CD4-positive, alpha-beta T cell treated with Interleukin-2 at 100 ng/mL for 4 hours (primary cell): Measurements from ENCODE around the gene SLC28A2.
"Not testable (repeated sequence)": the region's sequence is repeated elsewhere in the genome, so short reads cannot be mapped to it uniquely, and the experiment has no call there.

ENCODE experiments used
- DNase-seq: peaks from one replicate; pipeline ENCODE4 v3.0.0-alpha.2; 2020; ENCODE audit warnings: low spot score

SLC28A2 gene, protein sequence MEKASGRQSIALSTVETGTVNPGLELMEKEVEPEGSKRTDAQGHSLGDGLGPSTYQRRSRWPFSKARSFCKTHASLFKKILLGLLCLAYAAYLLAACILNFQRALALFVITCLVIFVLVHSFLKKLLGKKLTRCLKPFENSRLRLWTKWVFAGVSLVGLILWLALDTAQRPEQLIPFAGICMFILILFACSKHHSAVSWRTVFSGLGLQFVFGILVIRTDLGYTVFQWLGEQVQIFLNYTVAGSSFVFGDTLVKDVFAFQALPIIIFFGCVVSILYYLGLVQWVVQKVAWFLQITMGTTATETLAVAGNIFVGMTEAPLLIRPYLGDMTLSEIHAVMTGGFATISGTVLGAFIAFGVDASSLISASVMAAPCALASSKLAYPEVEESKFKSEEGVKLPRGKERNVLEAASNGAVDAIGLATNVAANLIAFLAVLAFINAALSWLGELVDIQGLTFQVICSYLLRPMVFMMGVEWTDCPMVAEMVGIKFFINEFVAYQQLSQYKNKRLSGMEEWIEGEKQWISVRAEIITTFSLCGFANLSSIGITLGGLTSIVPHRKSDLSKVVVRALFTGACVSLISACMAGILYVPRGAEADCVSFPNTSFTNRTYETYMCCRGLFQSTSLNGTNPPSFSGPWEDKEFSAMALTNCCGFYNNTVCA

DNA sequence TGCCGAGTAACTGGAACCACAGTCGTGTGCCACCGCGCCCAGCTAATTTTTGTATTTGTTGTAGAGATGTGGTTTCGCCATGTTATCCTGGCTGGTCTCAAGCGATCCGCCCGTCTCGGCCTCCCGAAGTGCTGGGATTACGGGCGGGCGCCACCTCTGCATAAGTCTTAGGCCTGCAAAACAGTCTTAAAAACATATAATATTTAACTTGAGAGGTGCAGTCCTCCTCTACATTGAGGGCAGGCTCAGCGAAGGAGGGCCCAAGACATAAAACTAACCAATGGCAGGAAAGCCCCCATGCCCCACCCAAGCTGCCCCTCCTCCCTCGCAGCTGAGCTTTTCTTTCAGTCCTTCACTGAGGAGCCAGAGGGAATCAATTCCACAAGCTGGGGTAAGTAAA, at the start of gene SLC28A2:
TSS of gene SLC28A2 (plus strand) at position 347 of the 400 bp plus-strand sequence. CDS start 982 bp downstream, outside the sequence.
- DNase-seq: no peak

DNA sequence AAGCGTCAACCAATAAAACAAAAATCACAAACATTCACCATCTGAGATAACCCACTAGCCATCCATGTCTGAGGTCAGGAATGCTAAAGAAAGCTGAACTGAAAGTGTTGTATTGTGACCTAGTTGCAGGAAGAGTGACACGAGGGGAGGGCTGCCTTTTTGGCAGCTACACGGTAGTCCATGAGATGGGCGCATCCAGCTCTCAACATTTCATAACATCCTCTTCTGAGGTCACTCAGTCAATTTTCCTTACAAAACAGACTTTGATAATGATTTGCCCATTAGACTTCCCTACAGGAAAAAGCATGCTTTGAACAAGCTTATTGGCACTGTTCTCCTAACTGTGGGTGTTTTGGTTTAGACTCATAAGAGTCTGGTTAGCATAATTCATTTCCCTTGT, 48.9 kb upstream of the SLC28A2 start:
- DNase-seq: no peak

DNA sequence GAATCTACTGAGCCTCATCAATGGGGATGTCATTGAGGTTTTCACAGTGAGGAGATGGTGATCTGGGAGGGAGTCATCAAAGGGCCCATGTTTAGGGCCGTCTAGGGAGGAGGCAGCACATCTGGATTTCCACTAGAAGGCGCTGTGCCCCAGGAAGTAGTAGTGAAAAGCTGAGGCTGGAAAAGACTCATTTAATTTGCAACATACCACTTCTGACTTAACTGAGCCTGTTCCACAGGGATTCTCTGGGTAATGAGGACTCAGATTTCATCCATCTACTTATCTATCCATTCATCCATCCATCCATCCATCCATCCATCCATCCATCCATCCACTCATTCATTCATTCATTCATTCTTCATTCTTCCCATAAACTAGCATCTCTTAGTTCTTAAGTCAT, 46.8 kb upstream of the SLC28A2 start:
- peak; percentile 58 for DNase-seq

DNA sequence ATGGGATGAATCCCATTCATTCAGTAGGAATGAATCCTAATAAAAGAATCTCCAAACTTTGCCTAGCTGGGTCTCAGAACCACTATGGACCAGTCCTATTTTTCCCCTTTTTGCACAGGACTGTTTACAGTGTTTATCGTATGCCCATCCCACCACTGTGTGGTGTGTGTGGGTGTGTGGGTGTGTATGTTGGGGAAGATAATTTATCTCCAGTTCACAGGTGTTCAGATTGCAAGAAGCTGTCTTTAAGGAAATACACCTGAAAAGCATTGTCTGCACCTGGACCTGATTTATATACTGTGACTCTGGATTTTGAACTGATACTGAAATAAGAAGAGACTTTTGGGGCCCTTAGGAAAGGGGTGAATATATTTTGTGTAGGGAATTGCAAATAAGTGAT, 39.5 kb upstream of the SLC28A2 start:
- no peak for DNase-seq

DNA sequence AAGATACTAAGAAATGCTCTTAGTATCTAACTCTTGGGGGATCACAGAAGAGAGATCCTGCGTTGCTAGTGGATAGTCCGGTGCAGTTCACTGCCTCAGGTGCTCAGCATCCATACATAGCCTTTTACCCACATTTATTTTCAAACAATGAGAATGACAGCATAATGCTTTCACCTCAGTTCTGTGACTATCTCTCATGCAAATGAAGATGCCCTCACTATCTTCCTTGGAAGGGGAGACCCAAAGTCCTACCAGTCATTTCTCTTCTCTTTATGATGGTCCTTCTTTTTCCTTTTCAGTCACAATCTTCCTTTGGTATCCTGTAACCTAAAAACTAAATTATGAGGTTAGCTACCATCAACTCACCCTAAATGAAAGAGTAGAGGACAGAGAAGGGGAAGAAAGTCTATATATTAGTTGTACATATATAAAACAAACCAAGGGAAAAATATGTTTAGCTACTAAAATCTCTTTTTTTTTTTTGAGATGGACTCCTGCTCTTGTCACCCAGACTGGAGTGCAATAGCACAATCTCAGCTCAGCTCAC, 30.9 kb upstream of the SLC28A2 start:
- DNase-seq: no peak

DNA sequence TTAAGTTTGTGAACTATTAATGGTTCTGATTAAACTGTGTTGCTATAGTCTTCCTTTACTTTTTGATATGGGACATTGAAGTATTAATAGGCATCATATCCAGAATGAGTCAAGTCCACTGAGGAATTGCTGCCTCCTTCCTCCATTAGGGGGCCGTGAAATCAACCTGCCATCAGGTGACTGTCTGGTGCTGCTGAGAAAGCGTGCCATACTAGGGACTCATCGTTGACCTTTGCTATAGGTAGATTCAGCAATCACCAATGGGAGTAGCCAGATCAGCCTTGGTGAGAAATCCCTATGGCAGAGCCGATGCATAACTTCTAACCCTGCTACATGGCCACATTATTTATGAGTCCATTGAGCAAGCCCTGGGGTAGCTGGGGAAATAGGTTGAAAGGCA, 30.1 kb upstream of the SLC28A2 start:
- no peak for DNase-seq

DNA sequence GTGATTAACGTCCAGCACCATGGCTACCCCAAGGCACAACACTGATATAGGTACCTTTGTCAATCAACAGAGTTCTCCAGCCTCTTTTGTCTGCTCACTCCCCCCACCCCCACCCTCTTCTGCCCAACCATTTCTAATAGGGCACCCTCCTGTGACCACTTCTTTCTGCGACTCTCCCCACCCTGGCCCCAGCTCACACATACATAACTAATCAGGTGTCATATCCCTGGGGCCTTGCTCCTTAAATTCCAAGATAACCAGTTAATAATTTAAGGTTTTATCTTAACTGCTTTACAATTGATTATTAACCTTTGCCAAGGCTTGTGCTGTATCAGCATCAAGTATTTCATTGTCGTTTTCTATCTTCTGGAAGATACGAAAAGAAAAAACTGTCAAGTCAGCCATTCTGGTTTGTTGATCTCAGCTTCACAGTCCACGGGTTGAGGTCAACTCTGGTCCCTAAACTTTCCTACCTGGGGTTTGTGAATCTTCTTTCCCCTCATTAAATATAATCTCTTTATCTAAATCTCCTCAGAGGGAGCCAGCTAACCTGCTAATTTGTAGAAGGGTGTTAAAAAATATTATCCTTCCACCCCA, 27.3 kb upstream of the SLC28A2 start:
- no peak for DNase-seq

DNA sequence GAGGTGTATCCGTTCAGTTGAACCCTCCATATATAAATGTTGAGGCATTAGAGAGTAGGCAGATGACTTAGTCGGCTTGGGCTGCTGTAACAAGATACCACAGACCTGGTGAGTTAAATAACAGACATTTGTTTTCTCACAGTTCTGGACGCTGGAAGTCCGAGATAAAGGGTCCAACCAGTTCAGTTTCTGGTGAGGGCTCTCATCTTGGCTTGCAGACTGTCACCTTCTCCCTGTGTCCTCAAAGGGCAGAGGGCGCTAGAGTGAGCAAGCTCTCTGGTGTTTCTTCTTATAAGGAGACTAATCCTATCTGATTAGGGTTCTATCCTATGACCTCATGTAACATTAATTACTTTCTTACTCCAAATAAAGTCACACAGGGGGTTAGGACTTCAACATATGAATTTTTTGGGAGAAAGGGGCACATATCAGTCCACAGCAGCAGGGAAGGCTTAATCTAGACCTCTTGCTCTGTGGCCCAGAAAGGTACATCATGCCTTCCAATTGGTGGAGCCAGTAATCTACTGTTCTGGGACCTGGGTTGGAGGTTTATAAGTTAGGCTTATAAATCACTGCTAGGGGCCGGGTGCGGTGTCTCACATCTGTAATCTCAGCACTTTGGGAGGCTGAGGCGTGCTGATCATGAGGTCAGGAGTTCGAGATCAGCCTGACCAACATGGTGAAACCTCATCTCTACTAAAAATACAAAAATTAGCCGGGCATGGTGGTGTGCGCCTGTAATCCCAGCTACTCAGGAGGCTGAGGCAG, 26.3 kb upstream of the SLC28A2 start:
- DNase-seq: no peak

DNA sequence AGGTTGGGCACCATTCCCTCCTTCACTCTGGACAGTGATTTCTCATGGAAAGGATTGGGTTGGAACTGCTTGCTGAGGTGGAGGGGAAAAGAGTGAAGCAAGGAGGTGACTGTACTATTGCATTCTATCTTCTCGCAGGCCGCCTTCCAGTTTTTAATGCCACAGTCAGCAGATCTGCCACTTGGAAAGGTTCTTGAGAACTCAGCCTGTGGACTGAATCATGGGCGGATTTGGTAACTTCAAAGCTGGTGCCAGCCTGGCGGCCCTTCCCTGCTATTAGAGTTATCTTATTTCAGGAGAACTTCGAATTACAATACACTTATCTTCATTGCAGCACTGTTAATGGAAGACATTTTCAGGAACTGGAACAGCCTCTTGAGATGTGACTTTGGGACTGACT, 23.1 kb upstream of the SLC28A2 start:
- no peak for DNase-seq

DNA sequence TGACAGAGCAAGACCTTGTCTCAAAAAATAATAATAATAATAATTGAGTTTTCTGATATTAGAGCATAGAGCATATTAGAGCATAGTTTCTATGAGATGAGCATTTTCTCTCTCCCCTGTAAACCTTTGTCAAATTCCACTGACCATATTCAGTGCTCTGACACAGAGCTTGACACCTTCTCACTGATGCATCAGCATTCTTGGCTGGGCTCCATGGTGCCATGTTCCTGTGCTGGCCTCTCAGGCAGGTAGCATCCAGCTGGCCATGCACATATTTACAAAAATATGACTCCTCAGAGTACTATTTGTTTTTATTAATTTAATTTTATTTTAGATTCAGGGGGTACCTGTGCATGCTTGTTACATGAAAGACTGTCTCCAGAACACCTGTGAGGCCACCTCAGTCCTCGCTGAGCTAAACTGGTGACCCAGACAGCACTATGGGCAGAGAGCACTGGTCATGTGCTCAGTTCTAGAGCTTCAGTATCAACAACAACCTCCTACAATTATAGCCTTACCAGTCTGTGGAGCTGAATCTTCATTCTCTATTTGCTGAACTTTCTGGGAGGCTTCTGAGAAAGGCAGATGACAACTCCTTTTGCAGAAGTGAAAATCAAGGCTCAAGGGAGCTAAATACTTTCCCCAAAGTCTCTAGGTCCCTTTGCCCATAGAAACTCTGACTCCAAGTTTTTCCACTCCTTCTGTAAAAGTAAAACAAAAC, 21.6 kb upstream of the SLC28A2 start:
- DNase-seq: no peak

DNA sequence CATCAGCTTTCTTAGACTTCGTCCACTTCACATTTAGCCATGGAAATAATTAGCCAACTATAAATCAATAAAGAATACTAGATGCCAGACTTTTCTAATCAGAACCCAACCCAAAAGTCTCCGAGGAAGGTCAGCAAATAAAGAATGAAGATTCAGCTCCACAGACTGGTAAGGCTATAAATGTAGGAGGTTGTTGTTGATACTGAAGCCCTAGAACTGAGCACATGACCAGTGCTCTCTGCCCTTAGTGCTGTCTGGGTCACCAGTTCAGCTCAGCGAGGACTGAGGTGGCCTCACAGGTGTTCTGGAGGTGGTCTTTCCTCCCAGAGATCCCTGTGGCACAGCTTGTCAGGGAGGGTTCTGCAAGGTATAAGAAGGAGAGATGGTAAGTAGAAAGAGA, 20.9 kb upstream of the SLC28A2 start:
- no peak for DNase-seq

DNA sequence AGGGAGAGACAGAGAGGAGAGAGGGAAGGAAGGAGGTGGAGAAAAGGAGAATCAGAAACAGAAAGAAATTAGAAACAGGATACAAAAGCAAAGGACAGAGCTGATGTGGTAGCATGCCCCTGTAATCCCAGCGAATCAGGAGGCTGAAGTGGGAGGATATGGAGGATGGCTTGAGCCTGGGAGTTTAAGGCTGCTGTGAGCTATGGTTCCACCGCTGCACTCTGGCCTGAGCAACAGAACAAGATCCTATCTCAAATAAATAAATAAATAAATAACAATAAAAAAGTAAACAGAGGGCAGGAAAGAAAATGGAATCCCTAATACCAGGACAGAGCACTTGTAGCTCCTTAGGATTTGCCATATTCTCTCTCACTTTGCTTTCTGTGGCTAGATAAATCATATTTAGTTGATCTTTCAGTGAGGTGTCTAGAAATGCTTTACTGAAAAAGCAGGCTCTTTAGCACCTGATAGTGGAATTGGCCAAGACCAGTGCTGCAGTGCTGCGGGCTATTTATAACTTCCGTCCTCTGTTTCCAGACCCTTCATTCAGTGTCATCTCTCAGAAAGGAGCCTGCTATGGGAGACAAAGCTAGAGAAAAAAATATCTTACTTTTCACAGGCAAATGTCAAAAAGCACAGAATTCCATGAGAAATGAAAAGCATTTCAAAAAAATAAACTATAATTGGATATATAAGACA, 20.0 kb upstream of the SLC28A2 start:
- no peak for DNase-seq

DNA sequence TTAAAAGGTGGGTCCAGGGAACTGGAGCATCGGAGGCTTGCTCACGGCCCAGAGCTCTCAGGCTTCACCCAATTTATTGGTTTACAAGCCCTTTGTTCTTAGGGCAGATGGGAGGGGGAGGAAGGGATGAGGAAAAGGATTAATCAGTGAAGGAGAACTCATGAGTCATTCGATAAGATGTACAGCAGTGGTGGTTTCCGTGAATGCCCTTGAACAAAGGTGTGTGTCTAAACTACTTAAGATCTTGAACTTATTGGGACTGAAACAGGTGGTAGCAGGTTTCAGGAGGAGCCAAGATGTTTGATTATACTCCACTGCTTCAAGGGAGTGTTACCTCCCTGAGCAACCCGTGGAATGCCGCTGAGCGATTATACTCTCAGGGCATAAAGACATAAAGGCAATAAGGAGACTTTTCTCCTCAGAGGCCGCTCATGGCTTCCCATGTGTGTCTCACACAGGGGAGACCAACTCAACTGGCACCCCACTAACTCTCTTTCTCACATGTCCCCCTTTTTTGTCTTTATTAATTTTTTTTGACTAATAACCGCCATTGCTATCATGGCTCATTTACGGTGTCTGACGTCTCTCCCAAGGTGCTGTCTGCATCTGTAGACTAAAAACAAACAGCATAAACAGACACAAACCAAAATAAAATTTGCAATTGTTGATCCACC, 17.3 kb upstream of the SLC28A2 start:
- no peak for DNase-seq

DNA sequence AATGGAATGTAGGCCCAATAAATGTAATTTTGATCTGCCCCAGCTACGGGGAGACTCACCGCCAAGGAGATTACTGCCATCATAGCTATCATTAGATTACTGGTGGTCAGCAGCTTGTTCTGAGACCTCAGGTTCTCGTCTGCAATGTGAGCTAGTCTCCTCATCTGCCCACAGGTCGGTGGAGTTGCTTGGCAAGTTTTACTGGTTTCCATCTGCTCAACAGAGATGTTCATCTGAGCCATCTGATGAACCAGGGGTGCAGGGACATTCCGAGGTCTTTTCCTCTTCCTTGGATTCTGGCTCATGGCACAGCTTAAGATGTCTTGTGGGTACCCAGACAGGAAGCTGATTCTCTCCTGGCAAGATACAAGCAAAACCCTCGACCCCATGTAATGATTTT, 15.2 kb upstream of the SLC28A2 start:
- not testable (repeated sequence) for DNase-seq

DNA sequence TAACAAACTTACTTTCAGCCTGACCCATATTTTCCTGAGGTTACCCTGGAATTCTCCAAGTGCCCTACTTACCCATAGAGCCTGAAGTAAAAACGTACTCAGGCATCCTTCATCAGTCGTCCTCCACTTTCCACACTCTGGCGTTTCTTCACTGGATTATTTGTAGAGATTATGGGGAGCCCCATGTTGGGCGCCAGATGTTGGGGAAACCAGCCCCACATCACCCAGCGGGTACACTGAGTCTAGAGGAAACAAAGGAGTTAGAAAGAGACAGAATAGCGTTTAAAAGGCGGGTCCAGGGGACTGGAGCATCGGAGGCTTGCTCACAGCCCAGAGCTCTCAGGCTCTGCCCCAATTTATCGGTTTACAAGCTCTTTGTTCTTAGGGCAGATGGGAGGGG, 9.7 kb upstream of the SLC28A2 start:
- no peak for DNase-seq

DNA sequence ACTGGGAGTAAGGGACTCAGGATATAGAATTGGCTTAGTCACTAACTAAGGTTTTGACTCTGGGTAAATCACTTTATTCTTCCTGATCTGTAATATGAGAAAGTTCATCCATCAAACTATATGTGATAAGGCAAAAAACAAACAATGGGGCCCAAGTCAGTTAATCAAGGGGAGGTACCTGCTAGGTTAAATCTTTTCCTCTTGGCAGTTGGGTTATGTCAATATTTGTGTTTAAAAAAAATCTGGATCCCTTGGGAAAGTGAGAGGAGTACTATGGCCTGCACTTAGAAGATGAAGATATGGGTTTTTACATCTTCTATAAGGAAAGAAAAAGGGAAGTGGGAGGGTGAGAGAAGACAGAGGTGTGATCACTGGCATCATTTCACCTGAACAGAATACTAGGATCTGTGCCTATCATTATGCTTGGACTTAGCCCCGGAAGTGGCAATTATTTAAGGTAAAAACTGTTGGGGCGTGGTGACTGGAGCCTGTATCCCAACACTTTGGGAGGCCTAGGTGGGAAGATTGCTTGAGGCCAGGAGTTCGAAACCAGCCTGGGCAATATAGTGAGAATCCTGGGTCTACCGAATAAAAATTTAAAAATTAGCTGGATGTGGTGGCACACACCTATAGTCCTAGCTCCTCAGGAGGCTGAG, 2.8 kb upstream of the SLC28A2 start:
- no peak for DNase-seq

DNA sequence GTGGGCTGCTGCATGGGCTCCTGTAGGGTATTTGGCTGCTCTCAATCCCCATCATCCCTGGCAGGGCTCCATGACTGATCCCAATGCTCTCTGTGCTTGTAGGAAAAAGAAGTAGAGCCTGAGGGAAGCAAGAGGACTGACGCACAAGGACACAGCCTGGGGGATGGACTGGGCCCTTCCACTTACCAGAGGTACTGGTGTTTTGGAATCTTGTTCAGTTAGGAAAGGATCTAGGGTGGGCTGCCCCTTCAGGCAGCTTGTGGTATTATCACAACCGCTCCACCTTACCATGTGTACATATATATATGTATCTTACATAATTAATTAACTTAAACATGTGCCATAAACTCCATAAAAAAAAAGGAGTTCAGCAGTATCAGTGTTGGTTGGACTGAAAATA, 1.3 kb downstream of the SLC28A2 start:
- DNase-seq: no peak

DNA sequence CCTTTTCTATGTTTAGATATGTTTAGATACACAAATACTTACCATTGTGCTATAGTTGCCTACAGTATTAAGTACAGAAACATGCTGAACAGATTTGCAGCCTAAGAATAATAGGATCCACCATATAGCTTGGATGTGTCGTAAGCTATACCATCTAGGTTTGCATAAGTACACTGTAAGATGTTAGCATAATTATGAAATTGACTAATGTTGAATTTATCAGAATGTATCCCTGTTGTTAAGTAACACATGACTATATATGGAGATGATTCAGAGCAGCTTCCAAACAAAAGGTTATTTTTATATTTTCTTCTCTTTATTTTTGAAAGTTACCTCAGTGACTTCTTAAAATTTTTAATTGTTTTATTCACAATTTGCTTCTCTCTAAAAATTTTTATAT, 2.4 kb downstream of the SLC28A2 start:
- no peak for DNase-seq

DNA sequence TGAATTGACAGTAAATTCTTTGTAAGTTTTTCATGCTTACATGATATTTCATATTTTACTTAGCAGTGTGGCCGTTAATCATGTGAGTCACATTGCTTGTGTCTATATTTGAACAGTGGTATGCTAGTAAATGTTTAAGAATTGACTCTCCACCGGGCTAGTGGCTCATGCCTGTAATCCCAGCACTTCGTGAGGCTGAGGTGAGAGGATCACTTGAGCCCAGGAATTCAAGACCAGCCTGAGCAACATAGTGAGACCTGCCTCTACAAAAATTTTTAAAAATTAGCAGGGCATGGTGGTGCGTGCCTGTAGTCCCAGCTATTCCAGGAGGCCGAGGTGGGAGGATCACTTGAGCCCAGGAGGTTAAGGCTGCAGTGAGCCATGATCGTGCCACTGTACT, 2.8 kb downstream of the SLC28A2 start:
- not testable (repeated sequence) for DNase-seq

DNA sequence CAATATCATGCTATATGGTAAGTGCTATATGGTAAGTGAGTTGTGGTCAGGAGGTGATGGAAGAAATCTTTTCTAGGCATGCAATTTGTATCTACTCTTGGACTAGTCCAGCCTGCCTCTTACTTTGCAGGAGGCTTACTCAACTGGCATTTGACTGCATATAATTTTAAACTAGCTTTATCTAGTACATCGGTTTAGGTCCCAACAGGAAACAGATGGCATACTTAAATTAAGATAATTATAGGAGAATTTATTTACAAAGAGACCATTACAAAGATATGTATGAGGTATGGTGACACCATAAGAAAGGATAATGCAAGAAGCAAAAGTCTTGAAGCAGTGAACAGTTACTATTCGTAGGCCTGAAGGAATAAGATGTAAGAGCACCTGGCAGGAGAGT, 7.8 kb downstream of the SLC28A2 start:
- no peak for DNase-seq
